Measurements from ENCODE around the gene AGAP1.

AGAP1 gene

DNA sequence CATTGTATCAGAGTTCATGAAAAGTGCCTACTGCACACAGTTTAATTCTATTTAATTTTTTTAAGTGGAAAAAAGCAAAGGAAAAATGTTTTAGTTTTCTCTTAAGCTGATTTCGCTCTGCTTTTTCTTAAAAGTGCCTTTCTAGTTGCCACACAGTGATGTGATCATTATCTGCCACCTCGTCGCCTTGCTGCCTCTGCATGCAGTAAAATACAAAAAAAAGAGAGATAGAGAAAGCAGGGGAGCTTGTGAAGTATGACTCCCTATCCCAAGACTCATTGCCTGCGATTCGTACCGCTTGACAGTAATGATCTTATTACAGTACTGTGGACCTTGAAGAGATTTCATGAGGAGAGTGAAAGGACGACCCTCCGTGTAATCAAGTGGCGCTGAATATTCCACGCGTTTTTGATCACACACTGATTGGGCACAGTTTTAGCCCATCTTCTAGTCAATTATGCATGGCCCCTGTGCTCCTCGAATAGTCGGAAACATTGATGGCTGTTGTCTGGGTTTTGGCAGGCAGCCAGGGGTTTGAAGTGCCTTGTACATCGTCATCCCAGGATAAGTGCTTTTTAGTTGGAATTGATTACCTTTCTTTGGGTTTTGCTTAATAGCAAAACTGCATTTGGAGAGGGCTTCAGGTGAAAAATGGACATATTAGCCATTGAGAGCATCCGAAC is 486.1 kb downstream of the AGAP1 start:
- no peak for DNase-seq

GRCh38 chr2:235981631-235982030 is 487.8 kb downstream of the AGAP1 start:
- no peak for DNase-seq

DNA sequence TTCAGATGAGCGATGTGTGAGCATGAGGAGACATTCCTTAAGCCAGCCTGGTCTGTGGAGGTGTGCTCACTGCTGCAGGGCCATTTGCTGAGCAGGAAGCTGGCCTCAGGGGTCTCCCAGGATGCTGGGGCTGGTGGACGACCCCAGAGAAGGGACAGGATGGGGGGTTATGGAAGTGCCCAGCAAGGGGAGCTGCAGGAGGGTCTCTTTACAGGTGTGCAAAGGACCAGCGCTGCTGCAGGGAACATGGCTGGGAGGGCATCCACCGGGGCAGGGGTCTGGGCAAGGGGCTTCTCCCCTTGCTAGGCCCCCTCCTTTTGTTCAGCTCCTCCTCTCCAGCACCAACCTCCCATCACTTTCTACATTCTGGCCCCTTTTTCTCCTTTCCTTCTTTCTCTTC is 489.2 kb downstream of the AGAP1 start:
- no peak for DNase-seq

DNA sequence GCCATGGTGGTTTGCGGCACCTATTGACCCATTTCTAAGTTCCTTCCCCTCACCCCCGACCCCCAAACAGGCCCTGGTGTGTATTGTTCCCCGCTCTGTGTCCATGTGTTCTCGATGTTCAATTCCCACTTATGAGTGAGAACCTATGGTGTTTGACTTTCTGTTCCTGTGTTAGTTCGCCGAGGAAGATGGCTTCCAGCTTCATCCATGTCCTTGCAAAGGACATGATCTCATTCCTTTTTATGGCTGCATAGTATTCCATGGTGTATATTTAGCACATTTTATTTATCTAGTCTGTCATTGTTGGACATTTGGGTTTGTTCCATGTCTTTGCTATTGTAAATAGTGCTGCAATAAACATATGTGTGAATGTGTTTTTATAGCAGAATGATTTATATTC is 490.7 kb downstream of the AGAP1 start:
- no peak for DNase-seq

GRCh38 chr2:235986361-235986760 is 492.5 kb downstream of the AGAP1 start:
- no peak for DNase-seq

DNA sequence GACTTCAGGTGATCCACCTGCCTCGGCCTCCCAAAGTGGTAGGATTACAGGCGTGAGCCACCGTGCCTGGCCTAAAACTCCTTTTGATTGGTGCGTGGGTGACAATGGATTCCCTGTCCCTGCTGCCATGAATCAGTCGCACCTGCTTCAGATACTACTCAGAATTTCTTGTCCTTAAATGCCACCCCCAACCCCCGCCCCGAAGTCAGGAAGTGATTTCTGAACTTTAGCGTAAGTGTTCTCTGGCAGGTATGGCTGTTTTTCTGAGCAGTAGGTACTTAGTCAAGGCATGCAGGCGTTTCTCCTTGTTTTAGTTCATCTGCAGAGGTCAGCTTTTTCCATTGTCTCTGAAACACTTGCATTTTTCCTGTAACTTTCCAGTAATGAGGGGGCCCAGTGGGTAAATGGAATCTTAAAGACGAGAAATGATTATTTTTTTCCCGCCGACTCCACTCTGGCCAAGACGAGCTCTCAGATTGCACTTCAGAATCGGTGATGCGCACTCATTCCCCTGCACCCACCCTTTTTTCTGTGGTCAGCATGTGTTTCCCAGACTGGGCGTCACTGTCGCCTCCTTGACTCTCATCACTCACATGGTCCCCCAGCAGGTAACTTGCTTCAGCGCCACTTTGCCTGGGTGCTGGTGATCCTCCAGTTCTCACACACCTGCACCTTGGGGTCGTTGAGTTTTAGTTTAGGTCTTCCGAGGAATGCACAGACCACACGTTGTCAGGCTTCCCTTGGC is 494.6 kb downstream of the AGAP1 start:
- no peak for DNase-seq

DNA sequence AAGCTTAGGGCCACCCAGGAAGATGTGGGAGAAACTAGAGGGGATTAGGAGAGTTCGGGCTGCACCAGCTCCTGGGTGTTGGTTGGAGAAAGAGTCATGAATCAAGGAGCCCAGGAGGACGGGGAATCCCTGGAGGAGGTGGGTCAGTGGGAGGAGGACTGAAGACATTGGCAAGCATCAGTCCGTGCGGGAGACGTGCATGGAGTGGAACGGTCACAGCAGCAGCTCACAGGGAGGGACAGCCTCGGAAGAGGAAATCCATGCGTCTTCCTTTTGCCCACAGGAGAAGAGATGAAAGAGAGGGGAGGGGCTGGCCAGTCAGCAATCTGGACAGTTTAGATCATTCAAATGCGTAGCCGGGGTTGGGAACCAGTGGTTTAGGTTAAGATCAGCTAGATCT is 495.7 kb downstream of the AGAP1 start:
- DNase-seq, result no peak

DNA sequence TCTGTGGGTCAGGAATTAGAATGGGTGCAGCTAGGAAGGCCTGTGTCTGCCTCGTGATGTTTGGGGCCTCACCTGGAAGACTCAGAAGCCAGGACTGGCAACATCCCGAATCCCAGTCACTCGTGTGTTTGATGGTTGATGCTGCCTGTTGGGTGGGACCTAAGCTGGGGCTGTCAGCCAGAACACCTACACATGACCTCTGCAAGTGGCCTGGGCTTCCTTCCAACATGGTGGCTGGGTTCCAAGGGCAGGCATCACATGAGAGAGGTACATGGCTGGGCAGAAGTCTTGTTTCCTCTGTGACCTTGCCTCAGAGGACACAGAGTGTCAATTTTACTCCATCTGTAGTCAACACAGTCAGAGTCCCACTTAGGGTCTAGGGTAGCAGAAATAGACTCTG is 496.5 kb downstream of the AGAP1 start:
- DNase-seq, result no peak

- DNase-seq, result no peak
Measured at GRCh38 chr2:235992024-235992423, 498.2 kb downstream of the AGAP1 start.

- DNase-seq, result no peak
Measured at GRCh38 chr2:235996419-235996818, 502.6 kb downstream of the AGAP1 start.

DNA sequence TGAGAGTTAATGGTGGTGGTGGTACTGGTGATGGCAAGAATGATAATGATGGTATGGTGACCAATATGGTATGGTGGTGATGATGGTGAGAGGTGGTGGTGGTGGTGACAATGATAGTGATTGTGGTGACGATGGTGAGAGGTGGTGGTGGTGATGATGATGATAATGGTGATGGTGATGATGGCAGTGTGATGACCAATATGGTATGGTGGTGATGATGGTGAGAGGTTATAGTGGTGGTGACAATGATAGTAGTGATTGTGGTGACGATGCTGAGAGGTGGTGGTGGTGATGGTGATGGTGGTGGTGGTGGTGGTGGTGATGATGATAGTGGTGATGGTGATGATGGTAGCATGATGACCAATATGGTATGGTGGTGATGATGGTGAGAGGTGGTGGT is 505.2 kb downstream of the AGAP1 start:
- DNase-seq, result no peak

DNA sequence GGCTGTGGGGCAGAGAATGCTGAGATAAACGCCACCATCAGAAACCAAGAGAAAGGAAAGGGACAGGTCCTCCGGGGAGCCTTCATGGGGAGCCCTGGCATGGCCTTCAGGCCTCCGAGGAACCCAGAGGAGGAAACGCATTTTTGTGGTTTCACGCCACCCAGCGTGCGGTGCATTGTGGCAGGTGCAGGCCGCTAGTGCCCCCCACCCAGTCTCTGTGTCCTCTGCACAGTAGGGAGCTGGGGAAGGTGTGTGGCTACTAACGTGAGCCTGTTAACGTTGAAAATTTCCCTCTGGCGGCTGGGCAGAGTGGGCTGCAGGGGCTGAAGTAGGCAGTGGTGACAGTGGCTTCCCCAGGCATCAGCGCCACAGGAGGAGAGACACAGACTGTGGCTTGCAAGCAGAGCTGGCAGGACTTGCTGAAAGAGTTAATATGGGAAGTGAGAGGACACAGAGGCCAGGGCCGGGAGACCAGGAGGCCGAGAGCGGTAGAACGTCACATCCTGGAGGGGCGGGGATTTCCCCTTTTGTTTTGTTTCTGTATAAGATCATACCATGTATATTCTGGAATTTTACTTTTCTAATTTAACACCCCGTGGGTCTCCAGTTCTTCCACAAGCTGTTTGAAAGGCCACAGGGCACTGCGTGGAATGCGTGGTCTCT is 507.5 kb downstream of the AGAP1 start:
- DNase-seq, result no peak

DNA sequence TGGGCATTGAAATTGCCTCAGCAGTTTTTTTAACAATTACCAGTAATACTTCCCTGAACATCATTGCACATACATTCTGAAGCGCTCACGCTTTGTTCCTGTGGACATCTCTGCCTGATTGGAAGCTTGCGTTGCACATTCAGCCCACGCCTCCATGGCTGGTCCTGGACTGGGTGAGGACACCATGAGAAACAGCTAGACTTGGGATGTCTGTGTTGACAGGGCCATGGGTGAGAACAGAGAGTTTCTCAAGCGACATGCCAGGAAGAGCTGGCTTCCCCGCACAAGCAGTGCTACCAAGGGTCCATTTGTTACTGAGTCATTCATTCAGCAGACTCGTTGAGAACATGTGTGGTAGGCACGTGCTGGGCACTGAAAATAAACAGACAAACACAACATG is 508.0 kb downstream of the AGAP1 start:
- no peak for DNase-seq

- no peak for DNase-seq
Measured at GRCh38 chr2:236008006-236008405, 514.2 kb downstream of the AGAP1 start.

DNA sequence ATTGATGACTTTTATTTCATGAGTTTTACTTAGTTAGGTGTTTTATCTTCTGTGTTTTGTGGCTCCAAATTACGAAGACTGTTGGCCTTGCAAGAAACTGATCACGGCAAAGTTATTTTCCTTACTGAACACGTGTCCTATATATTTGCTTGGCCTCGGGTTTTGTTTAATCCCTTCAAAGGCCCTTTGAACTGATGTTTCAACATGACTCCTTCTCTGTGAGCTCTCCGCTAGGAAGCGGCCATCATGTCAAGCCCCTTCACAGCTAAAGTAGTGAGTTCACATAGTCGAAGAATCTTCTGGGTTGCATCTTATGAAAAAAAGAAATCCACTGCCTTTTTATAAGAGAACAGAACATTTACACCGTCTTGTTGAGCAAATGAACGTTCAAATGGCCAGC is 515.0 kb downstream of the AGAP1 start:
- DNase-seq, result no peak

GRCh38 chr2:236010920-236011685 is 517.3 kb downstream of the AGAP1 start:
- no peak for DNase-seq

- DNase-seq, result no peak
Measured at GRCh38 chr2:236012155-236012554, 518.3 kb downstream of the AGAP1 start.

- no peak for DNase-seq
Measured at GRCh38 chr2:236014408-236015131, 520.7 kb downstream of the AGAP1 start.

- no peak for DNase-seq
Measured at GRCh38 chr2:236015171-236015570, 521.3 kb downstream of the AGAP1 start.

DNA sequence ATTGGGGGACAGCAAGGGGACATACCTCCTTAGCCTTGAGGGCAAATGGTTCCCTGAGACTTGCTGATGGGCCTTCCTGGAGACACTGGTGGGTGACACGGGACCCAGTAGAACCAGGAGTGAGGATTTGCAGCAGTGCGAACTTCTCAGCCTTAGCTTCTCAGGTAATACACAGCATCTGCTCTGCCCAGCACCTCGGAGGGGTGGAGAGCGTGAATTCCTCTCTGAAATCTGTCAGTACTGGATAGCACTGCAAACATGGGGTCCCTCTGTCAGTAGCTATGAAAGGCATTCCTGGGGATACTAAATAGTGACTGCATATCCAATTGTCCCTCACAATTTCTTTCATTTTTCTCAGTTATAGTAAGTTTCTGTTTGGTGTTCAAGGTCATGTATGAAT is 522.7 kb downstream of the AGAP1 start:
- no peak for DNase-seq

DNA sequence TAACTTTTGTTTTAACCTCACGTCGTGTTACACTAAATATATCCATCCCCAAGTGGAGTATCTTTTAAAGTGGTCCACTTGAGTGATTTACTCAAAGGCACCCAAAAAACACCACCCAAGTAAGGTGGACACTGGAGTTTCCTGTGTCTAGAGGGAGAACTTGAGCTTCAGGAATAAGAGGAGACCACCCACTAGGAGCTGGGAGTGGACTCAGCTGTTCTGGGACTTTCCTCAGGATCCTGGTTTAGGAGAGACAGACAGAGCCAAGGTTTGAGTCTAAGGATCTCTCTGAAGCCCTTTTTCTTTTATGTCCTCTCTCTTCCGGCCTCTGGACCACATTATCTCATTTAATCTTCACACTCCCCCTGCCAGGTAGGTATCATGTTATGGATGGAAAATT is 523.6 kb downstream of the AGAP1 start:
- DNase-seq, result no peak

DNA sequence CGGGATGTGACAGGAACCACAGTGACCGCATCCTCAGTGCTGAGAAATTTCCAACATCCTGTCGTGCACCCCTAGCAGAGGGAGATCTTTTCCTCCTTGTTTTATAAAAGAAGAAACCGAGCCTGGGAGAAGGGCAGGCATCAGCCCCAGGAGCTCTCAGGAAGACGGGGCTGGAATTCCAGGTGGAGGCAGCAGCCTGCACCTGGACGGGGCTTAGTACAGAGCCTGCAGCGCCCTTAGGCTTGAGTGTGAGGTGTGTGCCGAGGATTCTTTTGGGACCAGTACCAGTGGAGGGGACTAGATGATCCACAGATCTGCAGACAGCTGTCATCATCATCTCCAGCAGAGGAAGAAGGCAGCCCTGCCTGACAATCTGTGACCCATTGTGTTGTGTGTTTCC is 525.6 kb downstream of the AGAP1 start:
- DNase-seq, result no peak
